GM12873 (cell line): ENCODE data around the gene ST8SIA5.

Experiments used
- CTCF ChIP-seq: IDR thresholded peaks from 2 replicates; pipeline ENCODE4 v1.5.1; 2012; ENCODE audit warnings: low read depth, mild to moderate bottlenecking, moderate library complexity, low read length, control low read depth; ENCODE audit not compliant: insufficient read depth; ENCODE audit errors: missing control alignments

The ST8SIA5 gene

GRCh38 chr18:46728219-46728930 lies 28.5 kb downstream of the ST8SIA5 start:
- no peak for TF ChIP-seq CTCF

- TF ChIP-seq CTCF = no peak
Observed at GRCh38 chr18:46727177-46727576, 29.7 kb downstream of the ST8SIA5 start.

- no peak for TF ChIP-seq CTCF
Observed at GRCh38 chr18:46725310-46725709, 31.5 kb downstream of the ST8SIA5 start.

- no peak for TF ChIP-seq CTCF
Observed at GRCh38 chr18:46723856-46724415, 32.9 kb downstream of the ST8SIA5 start.

GRCh38 chr18:46722051-46722450 lies 34.8 kb downstream of the ST8SIA5 start:
- TF ChIP-seq CTCF = no peak

GRCh38 chr18:46721331-46721730 lies 35.5 kb downstream of the ST8SIA5 start:
- TF ChIP-seq CTCF = no peak

GRCh38 chr18:46720521-46720920 lies 36.3 kb downstream of the ST8SIA5 start:
- TF ChIP-seq CTCF = no peak
